ENCODE results near the gene RXRB.
A peak's percentile ranks its signal among the peaks of the same experiment; 100 is the strongest.

Gene RXRB

GRCh38 chr6:33203443-33204164 lies 3.1 kb upstream of the RXRB start:
- H3K4me3 ChIP-seq (ENCODE audit: low read depth, low read length): no peak overlapping the region

DNA sequence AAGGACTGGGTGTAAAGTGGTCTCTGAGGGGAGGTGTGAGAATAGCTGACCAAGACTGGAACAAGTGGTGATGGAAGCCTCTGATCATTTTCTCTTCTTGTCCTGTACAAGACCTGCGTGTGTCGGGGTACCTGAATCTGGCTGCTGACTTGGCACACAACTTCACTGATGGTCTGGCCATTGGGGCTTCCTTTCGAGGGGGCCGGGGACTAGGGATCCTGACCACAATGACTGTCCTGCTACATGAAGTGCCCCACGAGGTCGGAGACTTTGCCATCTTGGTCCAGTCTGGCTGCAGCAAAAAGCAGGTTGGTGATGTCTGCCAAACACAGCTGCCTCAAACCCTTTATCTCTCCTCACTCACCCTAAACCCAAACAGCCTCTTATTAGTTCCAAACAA lies 2.3 kb upstream of the RXRB start:
- no peak overlapping the region for H3K4me3 ChIP-seq (ENCODE audit: low read depth, low read length)
- no peak for DNase-seq (ENCODE audit: low read depth, low spot score)
- TF ChIP-seq, protein P1, sequence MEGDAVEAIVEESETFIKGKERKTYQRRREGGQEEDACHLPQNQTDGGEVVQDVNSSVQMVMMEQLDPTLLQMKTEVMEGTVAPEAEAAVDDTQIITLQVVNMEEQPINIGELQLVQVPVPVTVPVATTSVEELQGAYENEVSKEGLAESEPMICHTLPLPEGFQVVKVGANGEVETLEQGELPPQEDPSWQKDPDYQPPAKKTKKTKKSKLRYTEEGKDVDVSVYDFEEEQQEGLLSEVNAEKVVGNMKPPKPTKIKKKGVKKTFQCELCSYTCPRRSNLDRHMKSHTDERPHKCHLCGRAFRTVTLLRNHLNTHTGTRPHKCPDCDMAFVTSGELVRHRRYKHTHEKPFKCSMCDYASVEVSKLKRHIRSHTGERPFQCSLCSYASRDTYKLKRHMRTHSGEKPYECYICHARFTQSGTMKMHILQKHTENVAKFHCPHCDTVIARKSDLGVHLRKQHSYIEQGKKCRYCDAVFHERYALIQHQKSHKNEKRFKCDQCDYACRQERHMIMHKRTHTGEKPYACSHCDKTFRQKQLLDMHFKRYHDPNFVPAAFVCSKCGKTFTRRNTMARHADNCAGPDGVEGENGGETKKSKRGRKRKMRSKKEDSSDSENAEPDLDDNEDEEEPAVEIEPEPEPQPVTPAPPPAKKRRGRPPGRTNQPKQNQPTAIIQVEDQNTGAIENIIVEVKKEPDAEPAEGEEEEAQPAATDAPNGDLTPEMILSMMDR (IDR thresholded peaks at IDR 0.05; ENCODE audit: low read depth, low read length): no peak
- in situ Hi-C loops (cut with HindIII; ENCODE audit: low sequenced_read_pairs): no loop called here

More at GRCh38 chr6:33203443-33204164, 3.1 kb upstream of the RXRB start:
- TF ChIP-seq, protein P1 (IDR thresholded peaks at IDR 0.05; ENCODE audit: low read depth, low read length): no peak
- DNase-seq (ENCODE audit: low read depth, low spot score): no peak
- in situ Hi-C loops (cut with HindIII; ENCODE audit: low sequenced_read_pairs): no loop called here

- in situ Hi-C loops (cut with HindIII; ENCODE audit: low sequenced_read_pairs): no loop called here
- no peak for DNase-seq (ENCODE audit: low read depth, low spot score)
- TF ChIP-seq, protein P1 (IDR thresholded peaks at IDR 0.05; ENCODE audit: low read depth, low read length): no peak
- H3K4me3 ChIP-seq (ENCODE audit: low read depth, low read length): peak overlapping the region; percentile 82
Measured at GRCh38 chr6:33201935-33202334, 1.5 kb upstream of the RXRB start.

DNA sequence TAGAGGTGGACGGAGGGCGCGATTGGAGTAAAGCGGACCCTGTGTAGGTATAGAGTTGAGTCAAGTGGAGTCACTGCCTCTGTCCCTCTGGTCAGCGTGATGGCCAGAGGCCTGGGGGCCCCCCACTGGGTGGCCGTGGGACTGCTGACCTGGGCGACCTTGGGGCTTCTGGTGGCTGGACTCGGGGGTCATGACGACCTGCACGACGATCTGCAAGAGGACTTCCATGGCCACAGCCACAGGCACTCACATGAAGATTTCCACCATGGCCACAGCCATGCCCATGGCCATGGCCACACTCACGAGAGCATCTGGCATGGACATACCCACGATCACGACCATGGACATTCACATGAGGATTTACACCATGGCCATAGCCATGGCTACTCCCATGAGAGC lies 681 bp upstream of the RXRB start:
- in situ Hi-C loops (cut with HindIII; ENCODE audit: low sequenced_read_pairs): no loop called here
- no peak for DNase-seq (ENCODE audit: low read depth, low spot score)
- peak overlapping the region; percentile 82 for H3K4me3 ChIP-seq (ENCODE audit: low read depth, low read length)
- TF ChIP-seq, protein P1 (IDR thresholded peaks at IDR 0.05; ENCODE audit: low read depth, low read length): no peak

DNA sequence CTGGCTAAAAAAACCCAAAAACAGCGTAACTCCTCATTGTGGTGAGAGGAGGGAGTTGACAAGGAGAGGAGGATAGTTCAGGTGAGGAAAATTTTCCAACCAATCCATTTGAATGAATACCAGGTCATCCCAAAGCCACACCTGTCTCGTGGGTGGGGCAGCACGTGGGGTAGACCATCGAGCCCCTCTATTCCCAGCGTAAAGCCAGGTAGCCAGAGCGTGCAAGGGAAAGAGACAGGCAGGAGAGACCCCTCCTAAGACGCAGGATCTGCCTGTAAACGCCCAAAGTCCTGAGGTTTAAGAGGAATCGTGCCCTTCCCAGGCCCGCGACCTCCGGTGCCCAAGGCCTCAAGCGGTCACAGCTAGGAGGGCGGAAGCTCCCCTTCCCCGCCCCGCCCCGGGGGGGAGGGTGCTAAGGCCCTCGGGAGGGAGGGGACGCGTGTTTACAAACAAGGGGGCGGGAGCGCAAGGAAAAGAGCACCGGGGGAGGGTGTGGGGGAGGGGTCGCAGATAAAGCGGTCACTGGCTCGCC lies 712 bp downstream of the RXRB start:
- in situ Hi-C loops (cut with HindIII; ENCODE audit: low sequenced_read_pairs): no loop called here
- peak overlapping the region; percentile 82 for H3K4me3 ChIP-seq (ENCODE audit: low read depth, low read length)
- TF ChIP-seq, protein P1 (IDR thresholded peaks at IDR 0.05; ENCODE audit: low read depth, low read length): no peak
- DNase-seq (ENCODE audit: low read depth, low spot score): peak; percentile 46

DNA sequence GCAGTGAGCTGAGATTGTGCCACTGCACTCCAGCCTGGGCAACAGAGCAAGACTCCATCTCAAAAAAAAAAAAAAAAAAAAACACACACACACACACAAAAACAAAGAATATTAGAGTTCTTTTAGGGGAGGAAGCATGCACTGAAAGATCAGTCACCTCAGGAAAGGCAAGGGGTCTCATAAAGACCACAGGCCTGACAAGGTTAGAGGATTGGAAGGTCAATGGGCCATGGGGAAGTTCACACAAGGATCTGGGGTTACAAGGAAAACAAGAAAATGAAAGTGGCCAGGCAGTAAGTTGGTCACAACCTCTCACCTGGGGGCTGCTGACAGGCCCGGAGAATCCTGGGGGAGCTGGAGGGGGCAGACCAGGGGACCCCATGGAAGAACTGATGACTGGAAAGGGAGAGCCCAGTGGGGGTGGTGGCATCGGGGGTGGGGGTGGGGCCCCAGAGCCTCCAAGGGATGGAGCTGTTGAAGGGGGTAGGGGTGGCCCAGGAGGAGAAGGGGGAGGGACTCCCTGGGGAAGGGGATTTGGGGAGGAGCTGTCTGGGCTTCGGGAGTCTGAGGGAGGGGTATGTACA lies 1.5 kb downstream of the RXRB start:
- no peak for DNase-seq (ENCODE audit: low read depth, low spot score)
- in situ Hi-C loops (cut with HindIII; ENCODE audit: low sequenced_read_pairs): no loop called here
- peak overlapping the region; percentile 82 for H3K4me3 ChIP-seq (ENCODE audit: low read depth, low read length)
- TF ChIP-seq, protein P1 (IDR thresholded peaks at IDR 0.05; ENCODE audit: low read depth, low read length): no peak

All from astrocyte of the spinal cord (primary cell).